PC-3 (cell line): ENCODE results near the gene KLHL25. TPM values are rescaled to one million over a fixed set of nuclear protein-coding genes. Genes with fewer than 3 reads are reported as not detected.

Source experiments
- ATAC-seq: fragments of 200-7000 bp; cut with Tn5 transposase; 2 replicates; pipeline ENCODE4 v1.9.1; 2020; ENCODE audit warnings: mild to moderate bottlenecking, moderate library complexity
- BruUV-seq: library from RNA; stranded (reverse); fragments of 400-500 nt; replicated peaks from 2 replicates; lab custom pipeline; 2021; lab: Mats Ljungman, UMichigan
- CTCF ChIA-PET: fragments of 300-600 bp; sonication (Branson Sonifier 250); formaldehyde crosslinking; loops from one replicate; lab custom pipeline; 2022; ENCODE audit warnings: antibody characterized with exemption; lab: Charles Lee
- POLR2A ChIA-PET: fragments of 300-600 bp; sonication (Branson Sonifier 250); formaldehyde crosslinking; loops from one replicate; lab custom pipeline; 2022; ENCODE audit warnings: antibody characterized with exemption; ENCODE audit not compliant: unreplicated experiment; lab: Charles Lee
- DNase-seq: peaks from one replicate; pipeline ENCODE4 v3.0.0-alpha.2; 2015
- H2AFZ ChIP-seq: fragments of 300-600 bp; sonication (generic); 2 replicates; pipeline ENCODE4 v1.6.0; 2016; ENCODE audit warnings: antibody characterized with exemption, low read length
- H3F3A ChIP-seq: fragments of 300-600 bp; sonication (generic); one replicate; pipeline ENCODE4 v1.6.0; 2017; ENCODE audit warnings: antibody characterized with exemption, low read length, control low read depth, mild to moderate bottlenecking; ENCODE audit not compliant: unreplicated experiment
- H3K27ac ChIP-seq: fragments of 300-600 bp; sonication (generic); 2 replicates; pipeline ENCODE4 v1.5.1; 2016; ENCODE audit warnings: mild to moderate bottlenecking, low read length
- H3K27me3 ChIP-seq: fragments of 300-600 bp; sonication (generic); 2 replicates; pipeline ENCODE4 v1.6.1; 2016; ENCODE audit warnings: low read length, mixed read lengths
- H3K36me3 ChIP-seq: fragments of 300-600 bp; sonication (generic); 2 replicates; pipeline ENCODE4 v1.6.1; 2016; ENCODE audit warnings: low read depth, mixed run types, low read length, mixed read lengths
- H3K4me1 ChIP-seq: fragments of 300-600 bp; sonication (generic); 2 replicates; pipeline ENCODE4 v1.5.1; 2016; ENCODE audit warnings: low read length; ENCODE audit not compliant: insufficient read depth
- H3K4me2 ChIP-seq: fragments of 300-600 bp; sonication (generic); 2 replicates; pipeline ENCODE4 v1.6.0; 2016; ENCODE audit warnings: low read length
- H3K4me3 ChIP-seq: fragments of 300-600 bp; sonication (generic); 2 replicates; pipeline ENCODE4 v1.5.1; 2016; ENCODE audit warnings: mild to moderate bottlenecking, low read length, mixed read lengths
- H3K79me2 ChIP-seq: fragments of 300-600 bp; sonication (generic); 2 replicates; pipeline ENCODE4 v1.6.1; 2017; ENCODE audit warnings: low read length, mixed read lengths
- H3K9ac ChIP-seq: fragments of 300-600 bp; sonication (generic); 2 replicates; pipeline ENCODE4 v1.6.0; 2016; ENCODE audit warnings: mild to moderate bottlenecking, low read length
- H3K9me2 ChIP-seq: fragments of 300-600 bp; sonication (generic); replicated peaks from 2 replicates; pipeline ENCODE4 v1.6.1; 2016; ENCODE audit warnings: mixed run types, low read length, mixed read lengths
- H3K9me3 ChIP-seq: fragments of 300-600 bp; sonication (generic); 2 replicates; pipeline ENCODE4 v1.6.1; 2016; ENCODE audit warnings: low read length, mixed read lengths
- H4K20me1 ChIP-seq: fragments of 300-600 bp; sonication (generic); 2 replicates; pipeline ENCODE4 v1.6.1; 2016; ENCODE audit warnings: low read length, mixed read lengths
- EZH2 ChIP-seq: fragments of 300-600 bp; sonication (generic); IDR thresholded peaks from one replicate; pipeline ENCODE4 v1.6.1; 2017; ENCODE audit warnings: antibody characterized with exemption, mild to moderate bottlenecking, low read length; ENCODE audit not compliant: unreplicated experiment
- EZH2phosphoT487 ChIP-seq: fragments of 300-600 bp; sonication (generic); IDR thresholded peaks from 2 replicates; pipeline ENCODE4 v1.6.1; 2018; ENCODE audit warnings: mild to moderate bottlenecking, antibody characterized with exemption, low read length, borderline replicate concordance
- intact Hi-C: fragments of 100-400 bp; cut with micrococcal nuclease; formaldehyde crosslinking; loops from 2 replicates; pipeline ENCODE4 v1.9.0; 2023
- total RNA-seq: library from RNA; depleted of rRNA; stranded (reverse); fragments of >200 nt; gene quantifications from 2 replicates; pipeline ENCODE4 v1.2.3, GENCODE V29; 2014
- TF ChIP-seq, protein P1 (sequence below): fragments of 300-600 bp; sonication (generic); conservative IDR thresholded peaks from 2 replicates; pipeline ENCODE4 v1.5.1; 2017; ENCODE audit warnings: antibody characterized with exemption, low read depth, mild to moderate bottlenecking, low read length

Gene KLHL25
- total RNA-seq, 1 experiment from 2014 or later: 7.2 TPM

GRCh38 chr15:85837881-85838280 is 43.2 kb upstream of the KLHL25 start:
- no peaks in the 10 kb centered on the region for H3K9me3 ChIP-seq
- POLR2A ChIA-PET: no interaction called here
- no peak for DNase-seq
- no peaks in the 10 kb centered on the region for H3K36me3 ChIP-seq
- H3K9me2 ChIP-seq: no peaks in the 10 kb centered on the region
- H3K4me1 ChIP-seq: peaks cover 12% of the 10 kb centered on the region
- no peak for ATAC-seq
- no peak overlapping the region for H3K27ac ChIP-seq
- no peak overlapping the region for H3K4me3 ChIP-seq
- no peaks in the 10 kb centered on the region for H3K79me2 ChIP-seq
- no peaks in the 10 kb centered on the region for H3K27me3 ChIP-seq
- no peak for TF ChIP-seq EZH2phosphoT487
- no peak for TF ChIP-seq EZH2
- TF ChIP-seq, protein P1, sequence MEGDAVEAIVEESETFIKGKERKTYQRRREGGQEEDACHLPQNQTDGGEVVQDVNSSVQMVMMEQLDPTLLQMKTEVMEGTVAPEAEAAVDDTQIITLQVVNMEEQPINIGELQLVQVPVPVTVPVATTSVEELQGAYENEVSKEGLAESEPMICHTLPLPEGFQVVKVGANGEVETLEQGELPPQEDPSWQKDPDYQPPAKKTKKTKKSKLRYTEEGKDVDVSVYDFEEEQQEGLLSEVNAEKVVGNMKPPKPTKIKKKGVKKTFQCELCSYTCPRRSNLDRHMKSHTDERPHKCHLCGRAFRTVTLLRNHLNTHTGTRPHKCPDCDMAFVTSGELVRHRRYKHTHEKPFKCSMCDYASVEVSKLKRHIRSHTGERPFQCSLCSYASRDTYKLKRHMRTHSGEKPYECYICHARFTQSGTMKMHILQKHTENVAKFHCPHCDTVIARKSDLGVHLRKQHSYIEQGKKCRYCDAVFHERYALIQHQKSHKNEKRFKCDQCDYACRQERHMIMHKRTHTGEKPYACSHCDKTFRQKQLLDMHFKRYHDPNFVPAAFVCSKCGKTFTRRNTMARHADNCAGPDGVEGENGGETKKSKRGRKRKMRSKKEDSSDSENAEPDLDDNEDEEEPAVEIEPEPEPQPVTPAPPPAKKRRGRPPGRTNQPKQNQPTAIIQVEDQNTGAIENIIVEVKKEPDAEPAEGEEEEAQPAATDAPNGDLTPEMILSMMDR: no peak
- CTCF ChIA-PET: no interaction called here
- no TSS peak for BruUV-seq
- H2AFZ ChIP-seq: no peak overlapping the region
- H3F3A ChIP-seq: no peaks in the 10 kb centered on the region
- H3K4me2 ChIP-seq: no peak overlapping the region
- no peak overlapping the region for H3K9ac ChIP-seq
- H4K20me1 ChIP-seq: no peaks in the 10 kb centered on the region
- intact Hi-C loops: no loop called here

- TF ChIP-seq EZH2: no peak
- TF ChIP-seq, protein P1: no peak
- TF ChIP-seq EZH2phosphoT487: no peak
- Histone ChIP-seq H3K9me2 (no peaks in the 10 kb centered on the region), H3K4me1 (peaks cover 12% of the 10 kb centered on the region), H3K79me2 (no peaks in the 10 kb centered on the region), H3K27ac (no peak overlapping the region), H3F3A (no peaks in the 10 kb centered on the region), H3K9me3 (no peaks in the 10 kb centered on the region), H3K4me3 (no peak overlapping the region), H3K9ac (no peak overlapping the region), H4K20me1 (no peaks in the 10 kb centered on the region), H2AFZ (peak overlapping the region; percentile 47), H3K27me3 (no peaks in the 10 kb centered on the region), H3K36me3 (no peaks in the 10 kb centered on the region), H3K4me2 (peak overlapping the region; percentile 37)
- intact Hi-C loops: no loop called here
- BruUV-seq: no TSS peak
- DNase-seq (peak; percentile 79), ATAC-seq (peak; percentile 78)
- ChIA-PET POLR2A (no interaction called here), CTCF (interaction anchor here (0.6 to 1.0 kb wide), 3 partner anchors 76 to 540 kb away, joined by 3 read pairs; no protein-coding TSS in a partner anchor)
These were observed 42.3 kb upstream of the KLHL25 start for GRCh38 chr15:85837011-85837433.

DNA sequence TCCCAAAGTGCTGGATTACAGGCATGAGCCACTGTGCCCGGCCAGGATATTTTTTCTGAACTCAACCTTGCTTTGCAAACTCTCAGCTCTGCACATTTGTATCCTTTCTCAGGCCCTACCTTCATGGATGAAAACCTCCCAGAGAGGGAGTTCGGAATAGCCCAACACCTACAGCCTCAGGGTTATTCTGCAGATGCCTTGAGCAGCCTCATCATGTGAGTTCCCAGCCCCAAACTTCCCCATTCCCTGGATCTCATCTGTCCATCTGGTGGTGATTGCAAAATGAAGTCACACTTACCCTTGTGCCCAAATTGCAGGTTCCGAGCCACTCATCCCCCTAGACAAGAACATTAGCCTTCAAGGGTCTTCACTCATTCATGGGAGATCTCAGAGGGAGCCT is 39.9 kb upstream of the KLHL25 start:
- no peaks in the 10 kb centered on the region for H4K20me1 ChIP-seq
- no peak overlapping the region for H3K4me2 ChIP-seq
- no peaks in the 10 kb centered on the region for H3K36me3 ChIP-seq
- TF ChIP-seq EZH2phosphoT487 (no peak), EZH2 (no peak)
- TF ChIP-seq, protein P1: no peak
- H3K9me2 ChIP-seq: no peaks in the 10 kb centered on the region
- no peak overlapping the region for H3K4me3 ChIP-seq
- POLR2A ChIA-PET: no interaction called here
- H3K27ac ChIP-seq: no peak overlapping the region
- CTCF ChIA-PET: no interaction called here
- no peaks in the 10 kb centered on the region for H3K79me2 ChIP-seq
- intact Hi-C loops: no loop called here
- no peak for ATAC-seq
- no peaks in the 10 kb centered on the region for H3K27me3 ChIP-seq
- peaks cover 6% of the 10 kb centered on the region for H3K4me1 ChIP-seq
- H3F3A ChIP-seq: no peaks in the 10 kb centered on the region
- no peak for DNase-seq
- BruUV-seq: no TSS peak
- no peak overlapping the region for H3K9ac ChIP-seq
- no peaks in the 10 kb centered on the region for H3K9me3 ChIP-seq
- H2AFZ ChIP-seq: no peak overlapping the region
